K562 (cell line): Measurements from ENCODE around the gene MTMR12. TPM values are rescaled to one million over a fixed set of nuclear protein-coding genes. Genes with fewer than 3 reads are reported as not detected.

Source experiments
- ATAC-seq: fragments of 200-7000 bp; cut with Tn5 transposase; 3 replicates; pipeline ENCODE4 v1.9.1; 2020; ENCODE audit warnings: moderate library complexity
- BruUV-seq: library from RNA; stranded (reverse); fragments of 400-500 nt; replicated peaks from 2 replicates; lab custom pipeline; 2021; lab: Mats Ljungman, UMichigan
- CTCF ChIA-PET: fragments of 300-600 bp; formaldehyde crosslinking; extraction: SDS; loops from one replicate; lab custom pipeline; 2021; ENCODE audit warnings: low intra/inter-chr PET ratio; lab: Yijun Ruan, JAX
- POLR2A ChIA-PET: fragments of 300-600, 350-650 bp; sonication (Branson Sonifier 250); formaldehyde crosslinking; extraction: SDS; loops from one replicate; lab custom pipeline; 2021; ENCODE audit warnings: antibody characterized with exemption, inconsistent platforms; lab: Yijun Ruan, JAX
- DNase-seq, 4 experiments: peaks; one replicate each; pipeline versions ENCODE4 v3.0.0 to v3.0.0-alpha.2; 2011 to 2018; ENCODE audit warnings: low spot score in 3 of 4, mixed read lengths in 3 of 4; ENCODE audit errors: extremely low read depth in 1 of 4
- FAIRE-seq: peaks from 2 replicates; lab custom pipeline; 2011; peaks lifted over from hg19 to GRCh38; lab: Jason Lieb, UNC
- H2AFZ ChIP-seq: 2 replicates; pipeline ENCODE4 v1.6.0; 2011; ENCODE audit warnings: low read depth, low read length, control low read depth, inconsistent platforms
- H3K27ac ChIP-seq: fragments of 200-600 bp; 3 replicates; pipeline ENCODE4 v1.8.0; 2011; ENCODE audit warnings: low read depth, mild to moderate bottlenecking, control low read depth, inconsistent platforms, low read length, moderate library complexity, mixed read lengths; ENCODE audit errors: extremely low read depth
- H3K27me3 ChIP-seq, 2 experiments: fragments of 300-600 bp in 1 of 2; 2 replicates in 1 of 2; 3 replicates in 1 of 2; pipeline versions ENCODE4 v1.6.0 to v1.8.0; 2011; ENCODE audit warnings: inconsistent platforms in 2 of 2, low read length in 2 of 2, mild to moderate bottlenecking in 1 of 2, mixed read lengths in 1 of 2, moderate library complexity in 1 of 2; ENCODE audit not compliant: control insufficient read depth in 2 of 2, insufficient read depth in 2 of 2
- H3K36me3 ChIP-seq: fragments of 300-600 bp; 3 replicates; pipeline ENCODE4 v1.8.0; 2011; ENCODE audit warnings: mild to moderate bottlenecking, low read length, inconsistent platforms; ENCODE audit not compliant: control insufficient read depth, insufficient read depth
- H3K4me1 ChIP-seq, 2 experiments: fragments of 200-600 bp in 1 of 2; replicated peaks in 1 of 2; 2 replicates in 1 of 2; 3 replicates in 1 of 2; pipeline versions ENCODE4 v1.5.1 to v1.8.0; 2011; ENCODE audit warnings: inconsistent platforms in 2 of 2, low read length in 2 of 2, mild to moderate bottlenecking in 1 of 2, mixed read lengths in 1 of 2, moderate library complexity in 1 of 2; ENCODE audit not compliant: control insufficient read depth in 2 of 2, insufficient read depth in 2 of 2
- H3K4me2 ChIP-seq: 2 replicates; pipeline ENCODE4 v1.6.1; 2011; ENCODE audit warnings: low read length, control low read depth, inconsistent platforms, mixed read lengths; ENCODE audit not compliant: insufficient read depth
- H3K4me3 ChIP-seq: fragments of 200-600 bp; sonication (generic), shearing (Covaris generic); 2 replicates; pipeline ENCODE4 v1.5.1; 2016; ENCODE audit warnings: control low read depth, inconsistent platforms
- H3K79me2 ChIP-seq: fragments of 200-600 bp; 3 replicates; pipeline ENCODE4 v1.8.0; 2011; ENCODE audit warnings: low read length, inconsistent platforms; ENCODE audit not compliant: control insufficient read depth, insufficient read depth
- H3K9ac ChIP-seq, 2 experiments: 2 replicates each; pipeline versions ENCODE4 v1.6.0 to v1.6.1; 2011; ENCODE audit warnings: low read depth in 2 of 2, low read length in 2 of 2, control low read depth in 1 of 2, inconsistent platforms in 1 of 2, mild to moderate bottlenecking in 1 of 2, mixed read lengths in 1 of 2; ENCODE audit not compliant: insufficient read depth in 1 of 2
- H3K9me1 ChIP-seq: one replicate; pipeline ENCODE4 v1.6.0; 2011; ENCODE audit warnings: inconsistent platforms, mild to moderate bottlenecking, low read length, moderate library complexity; ENCODE audit not compliant: control insufficient read depth, insufficient read depth
- H3K9me3 ChIP-seq: replicated peaks from 2 replicates; pipeline ENCODE4 v1.5.1; 2011; ENCODE audit warnings: low read depth, low read length, inconsistent platforms; ENCODE audit not compliant: control insufficient read depth, insufficient read depth
- H4K20me1 ChIP-seq: replicated peaks from 2 replicates; pipeline ENCODE4 v1.6.1; 2011; ENCODE audit warnings: low read length, inconsistent platforms, mixed read lengths; ENCODE audit not compliant: control insufficient read depth, insufficient read depth
- JUNB ChIP-seq: fragments of 450-650 bp; formaldehyde crosslinking; conservative IDR thresholded peaks from 2 replicates; pipeline ENCODE4 v1.4.0; 2020; ENCODE audit warnings: mild to moderate bottlenecking
- JUND ChIP-seq, 2 experiments: IDR thresholded peaks; 2 replicates in 1 of 2; 3 replicates in 1 of 2; pipeline ENCODE4 v1.6.1; 2011; ENCODE audit warnings: borderline replicate concordance in 2 of 2, low read depth in 2 of 2, low read length in 2 of 2, improper control_type of control experiment in 1 of 2, missing biosample characterization in 1 of 2, missing genetic modification characterization in 1 of 2, missing genetic modification reagents in 1 of 2
- MCM7 ChIP-seq, 2 experiments: fragments of 450-650 bp; IDR thresholded peaks; 2 replicates each; pipeline ENCODE4 v1.6.1; 2016 to 2018
- RBM22 ChIP-seq: fragments of 200-400 bp; formaldehyde crosslinking; IDR thresholded peaks from 2 replicates; pipeline ENCODE4 v1.6.1; 2018; ENCODE audit warnings: low read length, low read depth; ENCODE audit not compliant: poor library complexity, severe bottlenecking
- RBM34 ChIP-seq: fragments of 200-400 bp; formaldehyde crosslinking; IDR thresholded peaks from 2 replicates; pipeline ENCODE4 v1.6.1; 2018; ENCODE audit warnings: low read length, borderline replicate concordance; ENCODE audit not compliant: insufficient read depth
- RBM39 ChIP-seq: fragments of 200-400 bp; formaldehyde crosslinking; optimal IDR thresholded peaks from 2 replicates; pipeline ENCODE3; 2018; ENCODE audit warnings: low read depth, low read length
- SMARCE1 ChIP-seq: fragments of 450-650 bp; IDR thresholded peaks from 2 replicates; pipeline ENCODE4 v1.7.1; 2016; ENCODE audit warnings: mild to moderate bottlenecking
- TFAM ChIP-seq: fragments of 250-450 bp; sonication (Bioruptor Pico); conservative IDR thresholded peaks from 2 replicates; pipeline ENCODE4 v1.5.0; 2021; ENCODE audit warnings: mild to moderate bottlenecking, moderate library complexity
- WGBS: fragments of 100-300 bp; shearing (Covaris generic); methylation state at CpG from one replicate; pipeline ENCODE4 v1.1.6; 2016; ENCODE audit warnings: low coverage, mixed read lengths; ENCODE audit not compliant: insufficient coverage; ENCODE audit errors: missing lambda C conversion rate; 5-methylcytosine and 5-hydroxymethylcytosine counted together
- in situ Hi-C: fragments of 300-500 bp; cut with MboI; formaldehyde crosslinking; loops from 4 replicates; pipeline ENCODE4 v1.15.0; 2018; ENCODE audit warnings: inconsistent platforms, mixed read lengths
- intact Hi-C: fragments of 100-400 bp; cut with micrococcal nuclease; formaldehyde crosslinking; loops from 2 replicates; pipeline ENCODE4 v1.14.2; 2022
- polyA plus RNA-seq, 8 experiments: library from polyadenylated mRNA; depleted of rRNA in 4 of 8; stranded (reverse) in 5 of 8; unstranded in 3 of 8; fragments of >200 nt; fragmentation: Nextera tagmentation in 2 of 8; fragmentation: Illumina TruSeq in 1 of 8; extraction: Ambion mirVana in 2 of 8; extraction: Trizol in 1 of 8; gene quantifications; 2 replicates each; pipeline versions ENCODE4 v1.2.1 to v1.2.3, GENCODE V29; 2011 to 2014; ENCODE audit warnings: inconsistent platforms in 1 of 8, missing spikeins in 1 of 8
- total RNA-seq, 7 experiments: library from RNA; depleted of rRNA in 6 of 7; stranded (reverse); fragments of >200 nt in 6 of 7; fragmentation: Illumina TruSeq in 2 of 7; extraction: Trizol in 2 of 7; gene quantifications; 2 replicates each; pipeline versions ENCODE4 v1.2.1 to v1.2.3, GENCODE V29; 2011 to 2021; ENCODE audit warnings: low replicate concordance in 1 of 7
- TF ChIP-seq, protein P1 (sequence below): fragments of 200-800 bp; sonication (Bioruptor generic); IDR thresholded peaks from 2 replicates; pipeline ENCODE4 v1.6.1; 2016; ENCODE audit warnings: missing genetic modification characterization, missing compliant biosample characterization
- TF ChIP-seq, protein P2 (sequence below): fragments of 450-650 bp; IDR thresholded peaks from 2 replicates; pipeline ENCODE4 v1.7.1; 2018; ENCODE audit warnings: mild to moderate bottlenecking, low read depth; ENCODE audit not compliant: partially characterized antibody
- TF ChIP-seq, protein P3 (sequence below): fragments of 450-650 bp; formaldehyde crosslinking; IDR thresholded peaks from 2 replicates; pipeline ENCODE4 v1.4.0; 2020; ENCODE audit warnings: mild to moderate bottlenecking, moderate library complexity

Gene MTMR12
- total and polyA plus RNA-seq, 9 of the 15 experiments (the other 6 are each of a cell fraction or from before 2014, with no cell fraction given): 4.0 to 28.7 (median 17.1) TPM

DNA sequence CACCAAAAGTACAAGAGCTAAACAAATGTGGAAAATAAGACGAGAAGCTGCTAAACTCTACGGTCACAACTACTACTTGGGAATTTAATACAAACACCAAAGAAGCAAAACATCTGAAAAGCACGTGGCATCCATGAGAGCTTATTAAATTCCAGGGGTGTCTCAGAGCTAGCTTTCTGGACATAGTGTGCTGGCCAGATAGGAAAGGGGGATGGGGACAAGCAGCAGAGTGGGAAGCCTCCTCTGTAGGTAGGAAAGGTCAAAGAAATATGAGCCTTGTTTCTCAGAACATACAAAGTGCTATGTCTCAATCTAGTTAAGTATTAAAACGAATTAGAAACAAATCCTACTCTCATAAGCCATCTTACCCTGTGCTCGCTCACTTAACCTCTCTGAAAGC, 87.3 kb downstream of the MTMR12 start:
- intact Hi-C loops: no loop called here
- CTCF ChIA-PET: no interaction called here
- 41% methylated on average over 5 of the region's 5 CpGs for WGBS
- Histone ChIP-seq H3K4me1 (no peaks in the 10 kb centered on the region), H3K27me3 (no peaks in the 10 kb centered on the region), H3K4me2 (no peak overlapping the region), H3K36me3 (peaks cover 15% of the 10 kb centered on the region; the same call in 1 of the 3 replicates), H3K79me2 (no peaks in the 10 kb centered on the region), H2AFZ (peak overlapping the region; percentile 10; the same call in 1 of the 2 replicates), H4K20me1 (no peaks in the 10 kb centered on the region), H3K4me3 (no peak overlapping the region), H3K9me3 (no peaks in the 10 kb centered on the region), H3K9ac (no peak overlapping the region), H3K27ac (no peak overlapping the region), H3K9me1 (no peaks in the 10 kb centered on the region)
- FAIRE-seq (peak; percentile 77), DNase-seq (no peak), ATAC-seq (peak; percentile 42; the same call in 2 of the 3 replicates)
- in situ Hi-C loops: loop anchor here (10.0 kb wide), 1 partner anchor 389 kb away; no protein-coding TSS in a partner anchor
- POLR2A ChIA-PET: no interaction called here
- no TSS peak for BruUV-seq
- no peak for TF ChIP-seq MCM7 (IDR thresholded peaks at IDR 0.05)
- no peak for TF ChIP-seq SMARCE1
- TF ChIP-seq RBM34: no peak
- TF ChIP-seq, protein P1, sequence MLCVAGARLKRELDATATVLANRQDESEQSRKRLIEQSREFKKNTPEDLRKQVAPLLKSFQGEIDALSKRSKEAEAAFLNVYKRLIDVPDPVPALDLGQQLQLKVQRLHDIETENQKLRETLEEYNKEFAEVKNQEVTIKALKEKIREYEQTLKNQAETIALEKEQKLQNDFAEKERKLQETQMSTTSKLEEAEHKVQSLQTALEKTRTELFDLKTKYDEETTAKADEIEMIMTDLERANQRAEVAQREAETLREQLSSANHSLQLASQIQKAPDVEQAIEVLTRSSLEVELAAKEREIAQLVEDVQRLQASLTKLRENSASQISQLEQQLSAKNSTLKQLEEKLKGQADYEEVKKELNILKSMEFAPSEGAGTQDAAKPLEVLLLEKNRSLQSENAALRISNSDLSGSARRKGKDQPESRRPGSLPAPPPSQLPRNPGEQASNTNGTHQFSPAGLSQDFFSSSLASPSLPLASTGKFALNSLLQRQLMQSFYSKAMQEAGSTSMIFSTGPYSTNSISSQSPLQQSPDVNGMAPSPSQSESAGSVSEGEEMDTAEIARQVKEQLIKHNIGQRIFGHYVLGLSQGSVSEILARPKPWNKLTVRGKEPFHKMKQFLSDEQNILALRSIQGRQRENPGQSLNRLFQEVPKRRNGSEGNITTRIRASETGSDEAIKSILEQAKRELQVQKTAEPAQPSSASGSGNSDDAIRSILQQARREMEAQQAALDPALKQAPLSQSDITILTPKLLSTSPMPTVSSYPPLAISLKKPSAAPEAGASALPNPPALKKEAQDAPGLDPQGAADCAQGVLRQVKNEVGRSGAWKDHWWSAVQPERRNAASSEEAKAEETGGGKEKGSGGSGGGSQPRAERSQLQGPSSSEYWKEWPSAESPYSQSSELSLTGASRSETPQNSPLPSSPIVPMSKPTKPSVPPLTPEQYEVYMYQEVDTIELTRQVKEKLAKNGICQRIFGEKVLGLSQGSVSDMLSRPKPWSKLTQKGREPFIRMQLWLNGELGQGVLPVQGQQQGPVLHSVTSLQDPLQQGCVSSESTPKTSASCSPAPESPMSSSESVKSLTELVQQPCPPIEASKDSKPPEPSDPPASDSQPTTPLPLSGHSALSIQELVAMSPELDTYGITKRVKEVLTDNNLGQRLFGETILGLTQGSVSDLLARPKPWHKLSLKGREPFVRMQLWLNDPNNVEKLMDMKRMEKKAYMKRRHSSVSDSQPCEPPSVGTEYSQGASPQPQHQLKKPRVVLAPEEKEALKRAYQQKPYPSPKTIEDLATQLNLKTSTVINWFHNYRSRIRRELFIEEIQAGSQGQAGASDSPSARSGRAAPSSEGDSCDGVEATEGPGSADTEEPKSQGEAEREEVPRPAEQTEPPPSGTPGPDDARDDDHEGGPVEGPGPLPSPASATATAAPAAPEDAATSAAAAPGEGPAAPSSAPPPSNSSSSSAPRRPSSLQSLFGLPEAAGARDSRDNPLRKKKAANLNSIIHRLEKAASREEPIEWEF (CRISPR knock-in tag): no peak
- TF ChIP-seq, protein P2, sequence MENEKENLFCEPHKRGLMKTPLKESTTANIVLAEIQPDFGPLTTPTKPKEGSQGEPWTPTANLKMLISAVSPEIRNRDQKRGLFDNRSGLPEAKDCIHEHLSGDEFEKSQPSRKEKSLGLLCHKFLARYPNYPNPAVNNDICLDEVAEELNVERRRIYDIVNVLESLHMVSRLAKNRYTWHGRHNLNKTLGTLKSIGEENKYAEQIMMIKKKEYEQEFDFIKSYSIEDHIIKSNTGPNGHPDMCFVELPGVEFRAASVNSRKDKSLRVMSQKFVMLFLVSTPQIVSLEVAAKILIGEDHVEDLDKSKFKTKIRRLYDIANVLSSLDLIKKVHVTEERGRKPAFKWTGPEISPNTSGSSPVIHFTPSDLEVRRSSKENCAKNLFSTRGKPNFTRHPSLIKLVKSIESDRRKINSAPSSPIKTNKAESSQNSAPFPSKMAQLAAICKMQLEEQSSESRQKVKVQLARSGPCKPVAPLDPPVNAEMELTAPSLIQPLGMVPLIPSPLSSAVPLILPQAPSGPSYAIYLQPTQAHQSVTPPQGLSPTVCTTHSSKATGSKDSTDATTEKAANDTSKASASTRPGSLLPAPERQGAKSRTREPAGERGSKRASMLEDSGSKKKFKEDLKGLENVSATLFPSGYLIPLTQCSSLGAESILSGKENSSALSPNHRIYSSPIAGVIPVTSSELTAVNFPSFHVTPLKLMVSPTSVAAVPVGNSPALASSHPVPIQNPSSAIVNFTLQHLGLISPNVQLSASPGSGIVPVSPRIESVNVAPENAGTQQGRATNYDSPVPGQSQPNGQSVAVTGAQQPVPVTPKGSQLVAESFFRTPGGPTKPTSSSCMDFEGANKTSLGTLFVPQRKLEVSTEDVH: no peak
- TF ChIP-seq RBM39: no peak
- no peak for TF ChIP-seq JUNB (CRISPR knock-in tag)
- no peak for TF ChIP-seq RBM22
- no peak for TF ChIP-seq JUND (IDR thresholded peaks at IDR 0.05; ENCODE audit: borderline replicate concordance, low read depth, low read length)
- TF ChIP-seq JUND (tag; IDR thresholded peaks at IDR 0.05; ENCODE audit: borderline replicate concordance, low read depth, low read length): no peak
- no peak for TF ChIP-seq TFAM (CRISPR knock-in tag)
- TF ChIP-seq, protein P3, sequence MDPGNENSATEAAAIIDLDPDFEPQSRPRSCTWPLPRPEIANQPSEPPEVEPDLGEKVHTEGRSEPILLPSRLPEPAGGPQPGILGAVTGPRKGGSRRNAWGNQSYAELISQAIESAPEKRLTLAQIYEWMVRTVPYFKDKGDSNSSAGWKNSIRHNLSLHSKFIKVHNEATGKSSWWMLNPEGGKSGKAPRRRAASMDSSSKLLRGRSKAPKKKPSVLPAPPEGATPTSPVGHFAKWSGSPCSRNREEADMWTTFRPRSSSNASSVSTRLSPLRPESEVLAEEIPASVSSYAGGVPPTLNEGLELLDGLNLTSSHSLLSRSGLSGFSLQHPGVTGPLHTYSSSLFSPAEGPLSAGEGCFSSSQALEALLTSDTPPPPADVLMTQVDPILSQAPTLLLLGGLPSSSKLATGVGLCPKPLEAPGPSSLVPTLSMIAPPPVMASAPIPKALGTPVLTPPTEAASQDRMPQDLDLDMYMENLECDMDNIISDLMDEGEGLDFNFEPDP: no peak
